ENCODE data around the gene AP2A1. TPM values are rescaled to one million over a fixed set of nuclear protein-coding genes. Genes with fewer than 3 reads are reported as not detected.
A peak's percentile ranks its signal among the peaks of the same experiment; 100 is the strongest.

Gene AP2A1
- total and polyA plus RNA-seq, 9 of the 15 experiments (the other 6 are each of a cell fraction or from before 2014, with no cell fraction given) = 0.55 to 150 (median 31.9) TPM

DNA sequence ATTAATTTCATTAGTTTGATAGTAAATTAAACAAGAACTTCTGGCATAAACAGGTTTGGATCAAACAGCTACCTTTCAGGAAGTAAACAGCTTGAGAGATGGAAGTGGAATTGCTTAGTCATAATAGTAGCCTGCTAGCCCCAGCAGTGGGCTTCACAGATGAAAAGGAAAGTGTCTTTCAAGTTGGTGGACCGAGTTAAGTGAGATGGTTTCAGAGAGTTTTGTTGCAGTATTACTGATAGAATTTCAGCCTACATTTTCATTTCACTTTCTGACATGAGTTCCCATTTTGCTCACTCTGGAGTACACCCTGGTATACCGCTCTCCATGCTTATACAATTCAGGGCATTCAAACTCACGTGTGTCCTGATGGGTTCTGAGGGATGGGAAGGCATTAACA lies 82.1 kb downstream of the AP2A1 start:
- H3K27ac ChIP-seq (ENCODE audit: extremely low read depth, low read depth, low read length) = peak overlapping the region; percentile 100
- DNase-seq (ENCODE audit: extremely low read depth in 1 of 4, low spot score in 3 of 4) (peak in 1 of 4 experiments; percentile 59), FAIRE-seq (peak; percentile 67), ATAC-seq (no peak)
- H4K20me1 ChIP-seq (replicated peaks; ENCODE audit: control insufficient read depth, insufficient read depth, low read length) = peaks cover 11% of the 10 kb centered on the region
- H3K4me3 ChIP-seq = no peak overlapping the region
- H3K4me2 ChIP-seq (ENCODE audit: insufficient read depth, low read length) = peak overlapping the region; percentile 92; the same call in 1 of the 2 replicates
- peaks cover 39 to 50% of the 10 kb centered on the region in 2 experiments for H3K4me1 ChIP-seq (replicated peaks in 1 of 2; ENCODE audit: control insufficient read depth in 2 of 2, insufficient read depth in 2 of 2, low read length in 2 of 2)
- peak overlapping the region in 1 of 2 experiments; percentile 99; a peak in 1 of 4 replicates for H3K9ac ChIP-seq (ENCODE audit: insufficient read depth in 1 of 2, low read depth in 2 of 2, low read length in 2 of 2)
- WGBS (ENCODE audit: insufficient coverage, low coverage, missing lambda C conversion rate) = 59% methylated on average over 3 of the region's 3 CpGs
- H3K36me3 ChIP-seq (ENCODE audit: control insufficient read depth, insufficient read depth, low read length) = peaks cover 16% of the 10 kb centered on the region
- POLR2A ChIA-PET = interaction anchor here (1.1 to 2.0 kb wide), 4 partner anchors 10 to 173 kb away, joined by 4 to 8 read pairs (median 6); partner anchors contain the start of gene PRMT1
- intact Hi-C loops (cut with micrococcal nuclease) (no loop called here), in situ Hi-C loops (cut with MboI) (no loop called here)
- H3K9me1 ChIP-seq (ENCODE audit: control insufficient read depth, insufficient read depth, low read length) = peaks cover 11% of the 10 kb centered on the region
- 0 out of 2 replicates have a peak, but pooled peaks cover 6% of the 10 kb centered on the region for H3K9me3 ChIP-seq (replicated peaks; ENCODE audit: control insufficient read depth, insufficient read depth, low read depth, low read length)
- no peaks in the 10 kb centered on the region for H3K27me3 ChIP-seq (ENCODE audit: control insufficient read depth in 2 of 2, insufficient read depth in 2 of 2, low read length in 2 of 2)
- CTCF ChIA-PET (ENCODE audit: low intra/inter-chr PET ratio) = interaction anchor here (0.6 kb wide), 1 partner anchor 165 kb away, joined by 3 read pairs; no protein-coding TSS in a partner anchor
- peaks cover 45% of the 10 kb centered on the region for H3K79me2 ChIP-seq (ENCODE audit: control insufficient read depth, insufficient read depth, low read length)
- BruUV-seq (replicated peaks) = no TSS peak
- no peak overlapping the region for H2AFZ ChIP-seq (ENCODE audit: low read depth, low read length)
- TF ChIP-seq CHD1 (IDR thresholded peaks at IDR 0.05; ENCODE audit: low read length) (no peak), NR2C1 (IDR thresholded peaks at IDR 0.05) (no peak), NR2C1 (tag; IDR thresholded peaks at IDR 0.05) (no peak), NFE2 (IDR thresholded peaks at IDR 0.05; ENCODE audit: low read depth) (peak; percentile 85), FOSL1 (tag; conservative IDR thresholded peaks at IDR 0.05) (no peak), MAFF (IDR thresholded peaks at IDR 0.05; ENCODE audit: low read length) (peak; percentile 65), ZNF766 (CRISPR knock-in tag; conservative IDR thresholded peaks at IDR 0.05) (no peak), GATAD2A (IDR thresholded peaks at IDR 0.05) (no peak), PYGO2 (tag; IDR thresholded peaks at IDR 0.05) (no peak), CBX3 (IDR thresholded peaks at IDR 0.05; ENCODE audit: borderline replicate concordance in 1 of 2, low read length in 2 of 2) (peak in 1 of 2 experiments; percentile 81; a peak in 1 of 3 replicates), CHD2 (IDR thresholded peaks at IDR 0.05; ENCODE audit: low read depth, low read length) (no peak), ATF2 (CRISPR knock-in tag; IDR thresholded peaks at IDR 0.05) (no peak), FOXK2 (conservative IDR thresholded peaks at IDR 0.05 in 1 of 2, IDR thresholded peaks at IDR 0.05 in 1 of 2; ENCODE audit: low read depth in 2 of 2) (peak in 1 of 2 experiments; percentile 73; a peak in 3 of 4 replicates), ELF1 (tag; IDR thresholded peaks at IDR 0.05) (peak; percentile 44; the same call in 1 of the 2 replicates), ZNF395 (CRISPR knock-in tag; IDR thresholded peaks at IDR 0.05) (peak; percentile 48; the same call in 1 of the 2 replicates), E4F1 (CRISPR knock-in tag; IDR thresholded peaks at IDR 0.05; ENCODE audit: borderline replicate concordance) (no peak)
